GM11168 (cell line): ENCODE results near the gene C6orf58.

Source experiments
- in situ Hi-C: fragments of 300-500 bp; cut with MboI; formaldehyde crosslinking; loops from one replicate; pipeline ENCODE4 v1.12.0; 2022; ENCODE audit warnings: low sequenced_read_pairs; ENCODE audit not compliant: unreplicated experiment

Gene C6orf58

DNA sequence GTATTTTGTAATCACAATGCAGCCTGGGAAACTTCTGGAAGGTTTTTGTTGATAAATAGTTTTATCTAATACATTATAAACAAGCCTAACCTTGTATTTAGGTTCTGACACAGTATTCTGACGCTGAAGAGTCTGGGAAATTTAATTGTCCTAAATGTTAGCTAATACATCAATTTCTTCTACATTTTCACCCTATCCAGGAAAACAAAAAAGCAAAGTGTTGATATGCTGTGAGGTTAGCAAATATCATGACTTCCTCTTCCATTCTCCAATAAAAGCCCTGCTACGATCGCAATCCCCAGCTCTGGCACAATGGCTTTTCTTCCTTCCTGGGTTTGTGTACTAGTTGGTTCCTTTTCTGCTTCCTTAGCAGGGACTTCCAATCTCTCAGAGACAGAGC is at the start of gene C6orf58:
Gene C6orf58, plus strand, starts transcription at position 301 of the 400 bp plus-strand sequence. Its CDS starts 12 bp downstream, at position 313.
- in situ Hi-C loops: no loop called here

DNA sequence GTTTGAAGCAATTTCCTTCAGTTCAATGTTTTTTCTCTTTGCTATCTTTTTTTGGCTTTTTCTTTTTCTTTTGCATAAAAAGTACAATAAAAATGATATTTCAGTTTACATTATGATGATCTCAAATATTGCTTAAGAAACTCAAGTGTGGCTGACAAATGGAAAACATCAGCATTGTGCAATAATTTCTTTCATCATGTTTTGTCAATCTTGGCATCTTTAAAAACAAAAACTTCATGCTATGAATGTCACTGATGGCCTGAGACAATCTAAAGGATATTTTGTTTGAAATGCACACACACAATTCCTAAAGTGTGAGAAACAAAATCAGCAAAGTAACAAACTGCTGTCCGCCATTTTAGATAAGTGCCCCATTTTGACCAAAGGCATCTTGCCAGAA is 44.0 kb upstream of the C6orf58 start:
- in situ Hi-C loops: no loop called here

DNA sequence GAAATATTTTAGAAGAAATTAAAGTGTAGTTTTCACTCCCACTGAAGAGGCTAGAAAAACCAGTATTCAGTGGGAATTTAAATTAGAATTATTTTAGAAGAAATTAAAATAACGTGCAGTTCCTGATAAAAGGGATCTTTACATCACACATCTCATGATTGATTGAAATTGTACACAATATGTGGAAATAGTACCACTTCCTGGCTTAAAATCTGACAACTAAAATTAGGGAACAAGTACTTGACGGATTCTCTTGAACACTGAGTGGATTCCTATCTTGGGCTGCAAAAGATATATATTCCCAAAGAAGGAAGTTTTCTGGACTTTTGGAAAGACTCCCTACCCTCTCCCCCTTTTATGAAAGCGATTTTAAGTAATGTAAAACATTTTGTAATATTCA is 43.2 kb upstream of the C6orf58 start:
- in situ Hi-C loops: no loop called here

DNA sequence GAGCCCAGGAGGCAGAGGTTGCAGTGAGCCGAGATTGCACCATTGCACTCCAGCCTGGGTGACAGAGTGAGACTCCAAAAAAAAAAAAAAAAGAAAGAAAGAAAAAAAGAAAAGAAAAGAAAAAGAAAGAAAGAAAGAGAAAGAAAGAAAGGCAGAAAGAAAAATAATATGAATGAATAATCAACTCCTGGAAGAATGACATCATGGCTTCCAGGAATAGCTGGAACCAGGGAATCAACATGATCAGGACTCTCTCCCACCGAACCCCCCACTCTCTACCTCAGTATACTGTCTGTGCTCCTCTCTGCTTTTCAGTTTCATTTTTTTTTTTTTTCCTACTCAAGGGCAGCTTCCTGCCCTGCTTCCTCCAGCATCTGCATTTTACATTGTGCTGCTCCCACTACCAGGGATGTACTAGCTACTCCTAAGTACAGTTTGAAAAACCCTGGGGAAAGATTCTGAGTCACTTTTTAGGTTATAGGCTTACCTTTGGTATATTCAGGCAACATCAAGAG is 38.2 kb upstream of the C6orf58 start:
- in situ Hi-C loops: no loop called here

DNA sequence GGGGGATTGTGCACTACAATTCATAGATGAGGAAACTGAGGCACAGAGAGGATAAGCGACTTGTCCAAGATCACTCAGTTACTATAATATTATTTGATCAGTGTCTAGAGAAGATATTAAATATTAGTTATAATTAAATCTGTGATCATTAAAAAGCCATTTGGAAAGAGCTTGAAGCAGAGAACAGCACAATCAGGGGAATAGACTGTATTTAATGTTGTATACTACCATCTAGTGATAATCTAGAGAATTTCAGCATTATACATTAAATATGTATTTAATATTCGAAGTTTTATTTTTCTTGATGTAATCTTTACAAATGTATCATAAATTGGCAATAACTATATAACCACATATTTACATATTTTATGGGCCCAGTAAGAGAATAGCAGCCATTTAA is 37.7 kb upstream of the C6orf58 start:
- in situ Hi-C loops: no loop called here

DNA sequence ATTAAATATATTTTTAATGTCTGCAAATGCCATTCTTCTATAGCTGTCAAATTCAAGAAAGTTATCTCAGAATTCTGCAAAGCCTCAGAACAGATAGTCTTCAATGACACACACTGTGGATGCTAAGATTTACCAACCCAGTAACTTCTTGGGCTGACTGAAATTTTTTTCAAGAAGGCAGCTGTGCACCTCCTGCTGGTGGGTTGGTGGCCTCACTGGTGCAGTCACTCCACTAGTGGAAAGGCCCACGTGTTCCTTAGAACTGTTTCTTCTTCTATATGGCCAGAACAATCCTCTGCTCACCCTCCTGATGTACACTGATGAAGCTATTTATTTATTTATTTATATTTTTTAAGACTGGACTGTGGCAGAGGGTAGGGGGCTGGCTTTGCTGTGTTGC is 29.8 kb upstream of the C6orf58 start:
- in situ Hi-C loops: loop anchor here (5.0 kb wide), 1 partner anchor 80 kb away; no protein-coding TSS in a partner anchor

DNA sequence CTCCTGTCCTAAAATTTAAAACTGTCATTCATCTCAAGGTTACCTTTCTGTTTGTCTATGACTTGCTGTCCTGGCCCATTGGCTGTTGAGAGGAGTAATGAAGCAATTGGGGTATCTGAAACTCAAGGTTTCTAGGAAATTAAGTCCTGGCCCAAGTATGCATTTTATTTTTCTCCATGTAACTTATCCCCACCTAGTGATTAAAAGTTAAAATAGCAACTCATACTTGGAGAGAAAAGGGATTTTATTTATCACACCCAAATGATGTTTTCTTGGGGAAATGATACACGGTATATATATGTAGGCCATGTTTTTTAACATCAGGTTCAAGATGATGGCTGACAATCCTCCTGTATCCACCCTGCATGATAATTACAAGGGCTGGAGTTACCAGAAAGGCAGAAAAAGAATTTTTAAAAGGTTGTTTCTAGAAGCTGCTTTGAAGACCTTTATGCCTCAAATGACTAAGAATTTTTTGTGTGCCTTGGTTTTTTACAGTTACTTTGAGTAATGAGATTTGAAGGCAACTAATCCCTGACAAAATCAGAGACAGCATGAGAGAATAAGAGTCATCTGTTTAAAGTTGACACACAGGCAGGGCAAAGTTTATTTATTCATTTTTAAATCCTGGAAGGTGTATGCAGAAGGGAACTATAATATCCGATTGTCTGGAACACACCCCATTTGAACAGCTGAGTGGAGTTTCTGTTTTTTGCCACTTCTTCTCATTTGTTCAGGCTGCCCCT is 28.9 kb upstream of the C6orf58 start:
- in situ Hi-C loops: loop anchor here (5.0 kb wide), 1 partner anchor 81 kb away; no protein-coding TSS in a partner anchor

DNA sequence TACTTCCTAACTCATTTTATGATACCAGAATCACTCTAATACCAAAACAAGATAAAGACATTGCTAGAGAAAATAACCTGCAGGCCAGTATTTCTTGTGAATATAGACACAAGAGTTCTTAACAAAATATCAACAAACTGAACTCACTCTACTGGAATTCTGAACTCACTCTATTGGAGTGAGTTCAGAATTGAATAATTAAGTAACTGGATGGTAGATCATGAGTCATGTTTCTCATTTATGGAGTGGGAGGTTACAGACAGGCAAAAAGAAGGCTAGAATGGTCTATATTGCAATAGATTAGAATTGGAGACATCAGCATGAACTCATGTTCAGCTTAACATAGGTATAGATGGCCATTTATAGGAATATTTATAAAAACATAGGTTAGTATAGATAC is 26.6 kb upstream of the C6orf58 start:
- in situ Hi-C loops: no loop called here

DNA sequence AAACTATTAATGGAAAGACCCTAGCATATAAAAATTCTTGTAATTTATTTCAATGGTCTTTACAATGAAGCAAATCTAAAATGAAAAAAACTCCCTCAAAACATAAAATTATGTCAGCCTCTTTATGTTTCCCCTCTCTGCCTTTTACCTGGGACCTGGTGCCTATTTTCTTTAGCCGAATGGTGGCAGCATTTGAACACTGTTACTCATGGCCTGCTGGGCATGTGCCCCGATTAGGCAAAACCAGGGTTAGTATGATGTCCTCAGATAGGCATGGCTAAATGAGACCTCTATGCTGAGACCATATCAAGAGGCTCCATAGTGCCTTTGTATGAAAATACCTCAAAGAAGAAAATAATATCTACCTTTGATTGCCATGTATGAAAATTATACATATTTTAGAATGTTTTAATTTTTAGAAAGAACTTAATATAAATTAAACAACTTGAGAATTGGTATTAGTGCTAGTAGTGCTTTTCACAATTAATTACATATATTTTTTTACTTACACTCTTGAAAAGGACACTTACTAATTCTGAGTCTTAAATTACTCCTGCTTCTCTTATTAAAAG is 22.5 kb upstream of the C6orf58 start:
- in situ Hi-C loops: no loop called here

DNA sequence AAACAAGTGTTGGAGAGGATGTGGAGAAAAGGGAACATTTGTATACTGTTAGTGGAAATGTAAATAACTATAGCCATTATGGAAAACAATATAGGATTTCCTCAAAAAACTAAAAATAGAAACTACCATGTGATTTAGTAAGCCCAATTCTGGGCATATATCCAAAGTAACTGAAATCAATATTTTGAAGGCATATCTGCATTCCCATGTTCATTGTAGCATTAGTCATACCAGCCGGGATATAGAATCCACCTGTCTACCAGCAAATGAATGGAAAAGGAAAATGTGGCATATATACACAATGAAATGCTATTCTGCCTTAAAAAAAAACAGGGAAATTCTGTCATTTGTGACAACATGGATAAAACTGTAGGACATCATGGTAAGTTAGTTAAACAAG is 15.3 kb upstream of the C6orf58 start:
- in situ Hi-C loops: no loop called here

DNA sequence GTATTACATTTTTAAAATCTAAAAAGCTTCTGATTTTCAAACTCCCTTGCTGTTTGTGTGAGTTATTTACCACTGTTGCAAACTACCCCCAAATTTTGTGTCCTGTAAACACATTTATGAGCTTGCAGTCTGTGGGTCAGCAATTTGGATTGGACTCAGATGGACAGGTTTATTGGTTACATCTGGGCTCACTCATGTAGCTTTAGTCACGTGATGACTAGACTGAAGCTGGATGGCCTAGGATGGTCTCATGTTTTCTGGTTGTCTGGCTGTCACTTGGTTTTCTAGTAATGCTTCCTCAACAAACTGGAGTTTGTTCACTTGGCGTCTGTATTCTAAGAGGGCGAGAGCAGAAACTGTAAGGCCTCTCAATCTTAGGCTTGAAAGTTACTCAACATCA is 12.2 kb upstream of the C6orf58 start:
- in situ Hi-C loops: no loop called here

DNA sequence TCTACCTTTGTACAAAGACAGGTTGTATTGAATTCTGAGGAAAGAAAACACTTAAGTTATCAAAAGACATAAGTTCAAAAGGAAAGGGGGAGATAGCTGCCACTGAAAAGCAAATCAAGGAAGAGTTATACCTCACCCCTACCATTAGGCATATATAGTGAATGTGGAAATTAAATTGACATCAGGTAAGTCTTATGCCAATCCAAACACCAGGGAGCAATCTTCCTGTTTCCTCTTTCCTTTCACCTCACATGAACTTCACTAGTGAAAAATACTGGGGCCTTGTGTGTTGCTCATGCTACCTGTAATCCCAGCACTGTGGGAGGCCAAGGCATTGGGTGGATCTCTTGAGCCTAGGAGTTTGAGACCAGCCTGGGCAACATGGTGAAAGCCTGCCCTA is 10.9 kb upstream of the C6orf58 start:
- in situ Hi-C loops: no loop called here

DNA sequence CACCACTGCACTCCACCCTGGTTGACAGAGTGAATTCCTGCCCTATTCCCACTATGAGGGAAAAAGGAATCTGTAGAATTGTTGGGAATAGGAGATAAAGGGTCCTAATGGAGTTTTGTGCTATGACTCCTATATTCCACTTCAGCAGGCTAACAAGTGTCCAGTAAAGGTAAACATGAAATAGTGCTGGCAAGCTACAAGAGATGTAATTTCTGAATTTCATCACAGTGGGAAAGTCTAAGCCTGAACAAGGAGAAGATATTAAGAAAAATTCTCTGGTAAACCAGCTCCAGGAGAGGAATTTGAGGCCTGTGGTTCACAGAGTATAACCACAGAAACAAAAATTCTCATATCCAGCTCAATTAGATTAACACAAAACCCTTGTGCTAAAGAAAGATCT is 10.3 kb upstream of the C6orf58 start:
- in situ Hi-C loops: no loop called here

DNA sequence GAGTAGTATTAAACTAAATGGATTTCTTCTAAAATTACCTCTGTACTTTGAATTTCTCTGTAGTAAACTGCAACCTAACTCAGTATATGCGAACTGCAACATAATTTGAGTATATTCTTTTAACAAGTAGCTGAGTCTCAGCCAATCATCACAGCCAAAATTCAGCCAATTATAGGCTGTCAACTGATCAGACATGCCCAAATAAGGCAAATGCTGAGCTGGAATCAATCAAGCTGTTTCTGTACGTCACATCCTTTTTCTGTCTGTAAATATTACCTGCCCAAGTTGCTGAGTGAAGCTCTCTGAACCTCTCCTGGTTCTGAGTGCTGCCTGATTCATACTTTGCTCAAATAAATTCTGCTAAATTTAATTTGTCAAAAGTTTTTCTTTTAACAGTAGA is 9.5 kb upstream of the C6orf58 start:
- in situ Hi-C loops: no loop called here

DNA sequence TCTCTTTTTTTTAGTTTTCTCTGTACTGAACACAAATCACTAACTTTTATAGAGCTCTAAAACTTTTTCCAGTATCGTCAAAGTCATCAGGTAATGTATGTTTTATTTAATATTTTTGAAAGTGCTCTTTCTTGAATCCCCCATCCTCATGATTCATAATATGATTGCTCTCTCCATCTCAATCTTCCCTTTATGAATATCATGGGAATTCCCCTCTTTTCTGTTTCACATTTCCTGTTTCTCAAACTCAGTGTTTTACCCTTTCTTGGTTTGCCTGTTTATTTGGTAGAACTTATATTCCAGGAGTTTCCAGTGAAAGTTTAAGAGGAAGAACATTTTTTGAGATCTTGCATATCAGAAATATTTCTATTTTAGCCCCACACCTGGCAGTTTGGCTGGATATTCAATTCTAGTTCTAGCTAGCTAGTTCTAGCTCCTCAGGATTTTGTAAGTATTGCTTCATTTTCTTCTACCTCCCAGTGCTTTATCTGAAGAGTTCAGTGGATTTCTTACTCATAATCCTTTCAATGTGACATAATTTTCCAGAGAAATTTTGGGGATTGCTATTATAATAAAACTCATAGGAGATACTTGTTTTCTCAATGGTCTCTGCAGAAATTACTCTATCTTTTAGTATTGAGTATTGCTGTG is 6.1 kb upstream of the C6orf58 start:
- in situ Hi-C loops: no loop called here

DNA sequence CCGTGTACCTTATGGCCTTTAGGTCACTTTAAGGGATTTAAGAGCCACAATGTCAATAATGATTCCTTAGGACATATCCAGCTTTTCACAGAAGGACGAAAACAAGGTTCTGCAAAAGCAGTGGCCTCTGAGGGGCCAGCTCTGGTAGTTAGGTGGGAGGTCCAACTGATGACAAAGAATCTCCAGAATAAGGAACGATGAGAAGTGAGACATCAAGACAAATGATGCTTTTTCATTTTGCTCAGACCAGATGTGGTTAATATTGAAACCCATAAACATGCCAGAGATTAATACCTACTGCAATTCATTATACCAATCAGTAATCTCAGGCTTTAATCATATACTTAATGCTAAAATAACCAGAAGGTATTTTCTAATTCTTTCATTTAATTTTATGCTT is 1.9 kb downstream of the C6orf58 start:
- in situ Hi-C loops: no loop called here

DNA sequence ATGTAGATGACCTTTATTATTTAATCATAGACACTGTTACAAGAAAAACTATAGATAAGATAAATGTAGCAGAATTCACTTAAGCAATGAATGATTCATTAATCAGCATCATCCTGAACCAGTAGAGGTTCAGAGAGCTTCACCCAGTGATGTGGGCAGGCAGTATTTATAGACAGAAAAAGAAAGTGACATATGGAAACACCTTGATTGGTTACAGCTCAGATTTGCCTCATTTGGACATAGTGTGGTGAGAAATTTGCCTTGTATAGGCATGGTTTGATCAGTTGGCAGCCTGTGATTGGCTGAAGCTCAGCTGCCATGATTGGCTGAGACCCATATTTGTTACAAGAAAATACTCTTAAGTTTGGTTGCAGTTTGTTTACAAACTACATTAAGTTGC is 4.6 kb downstream of the C6orf58 start:
- in situ Hi-C loops: no loop called here

DNA sequence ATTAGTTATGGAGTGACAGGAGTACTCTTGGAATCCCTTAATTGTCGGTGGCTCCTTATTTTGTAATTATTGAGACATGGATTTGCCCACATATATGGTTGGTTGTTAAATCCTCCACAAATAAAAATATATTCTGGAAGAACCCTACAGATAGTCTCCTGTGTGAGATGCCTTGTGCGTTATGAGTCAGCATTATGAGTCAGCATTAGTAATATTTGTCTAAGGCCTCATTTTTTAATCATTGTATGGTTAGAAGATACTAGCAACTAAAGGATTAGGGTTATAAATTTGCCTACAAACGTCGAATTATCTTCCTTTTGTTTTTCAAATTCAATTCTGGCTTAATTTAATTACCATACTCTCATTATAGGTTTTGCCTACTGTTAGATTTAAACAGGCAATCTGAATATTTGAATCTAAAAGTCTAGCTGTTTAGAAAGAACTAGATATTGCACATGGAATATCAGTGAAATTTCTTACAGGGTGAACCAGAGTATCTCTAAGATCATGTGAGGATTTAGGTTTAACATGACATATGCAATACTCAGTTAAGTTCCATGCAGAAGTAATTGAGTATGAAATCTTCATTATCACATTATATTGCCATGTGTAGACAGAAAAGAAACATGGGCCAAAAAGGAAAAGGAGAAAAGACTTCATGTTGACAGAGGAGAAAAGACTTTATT is 5.9 kb downstream of the C6orf58 start:
- in situ Hi-C loops: no loop called here

DNA sequence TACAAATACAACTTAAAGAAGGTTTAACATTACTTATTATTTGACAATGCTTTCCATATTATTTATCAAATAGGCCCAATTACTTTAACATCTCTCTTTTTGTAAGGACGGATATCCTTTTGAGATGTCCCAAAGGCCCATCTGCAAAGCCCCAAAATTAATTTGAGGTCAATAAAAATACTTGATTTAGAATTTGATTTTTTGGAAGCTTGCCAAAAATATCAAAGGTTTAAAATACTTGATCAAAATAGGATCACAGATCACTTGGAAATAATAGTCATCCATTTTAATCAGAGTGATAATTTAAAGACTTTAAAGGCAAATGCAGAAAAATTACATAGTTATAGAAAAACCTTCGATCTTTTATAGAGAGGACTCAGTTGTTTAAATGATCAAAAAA is 8.1 kb downstream of the C6orf58 start:
- in situ Hi-C loops: no loop called here

DNA sequence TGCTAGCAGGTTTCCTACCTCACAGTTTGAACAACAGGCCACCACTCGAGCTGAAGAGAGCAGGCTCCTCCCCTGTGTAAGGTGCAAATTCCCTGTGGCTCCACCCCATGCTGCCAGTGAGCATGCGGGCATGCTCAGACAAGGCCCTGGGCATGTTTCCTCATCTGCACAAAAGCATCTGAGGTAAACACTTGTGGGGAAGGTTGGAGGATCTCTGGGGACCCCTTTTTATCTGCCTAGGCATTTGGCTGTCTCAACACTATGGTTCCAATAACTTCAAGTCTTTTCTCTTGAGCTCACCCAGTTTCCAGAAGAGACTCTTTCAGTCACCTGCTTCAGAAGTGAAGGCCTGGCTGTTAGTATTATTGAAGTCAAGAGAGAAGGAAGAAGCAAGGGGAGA is 9.4 kb downstream of the C6orf58 start:
- in situ Hi-C loops: no loop called here

DNA sequence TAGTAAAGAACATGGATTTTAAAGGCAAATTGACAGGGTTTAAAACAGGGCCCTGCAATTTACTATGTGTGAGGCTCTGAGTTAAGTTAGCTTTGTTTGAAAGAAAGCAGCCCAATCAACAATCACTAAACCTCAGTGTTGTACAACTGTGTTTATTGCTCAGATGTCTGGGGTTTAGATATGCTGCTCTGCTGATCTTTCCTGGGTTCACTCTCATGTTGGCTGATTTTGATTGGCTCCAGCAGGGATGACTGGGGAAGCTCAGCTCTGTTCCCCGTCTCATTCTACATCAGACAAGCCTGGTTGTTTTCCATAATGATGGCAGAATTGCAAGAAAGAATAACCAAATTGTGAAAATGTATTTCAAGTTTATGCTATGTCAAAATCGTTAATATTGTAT is 10.9 kb downstream of the C6orf58 start:
- in situ Hi-C loops: no loop called here
